GM21360 (cell line): Measurements from ENCODE around the gene AK2.
"Not testable (repeated sequence)": the region's sequence is repeated elsewhere in the genome, so short reads cannot be mapped to it uniquely, and the experiment has no call there.

ENCODE experiments used
- ATAC-seq: cut with Tn5 transposase; IDR thresholded peaks from one replicate; pipeline ENCODE4 v1.9.1; 2021; ENCODE audit warnings: mild to moderate bottlenecking, moderate library complexity; ENCODE audit not compliant: unreplicated experiment

AK2 gene

DNA sequence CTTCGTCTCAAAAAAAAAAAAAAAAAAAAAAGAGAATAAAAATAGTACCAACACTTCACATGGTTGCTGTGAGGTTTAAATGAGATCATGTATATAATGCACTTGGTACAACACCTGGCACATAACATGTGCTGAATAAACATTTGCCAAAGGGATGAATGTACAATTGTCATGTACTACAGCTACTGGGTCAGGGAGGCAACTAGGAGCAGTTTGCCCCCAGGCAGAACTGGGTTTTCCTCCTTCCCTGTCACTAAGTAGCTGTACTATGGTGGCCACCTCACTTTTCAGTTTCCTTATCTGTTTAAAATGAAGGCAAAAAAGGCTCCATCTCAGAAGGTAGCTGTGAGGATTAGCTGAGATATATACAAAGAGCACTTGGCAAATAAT lies 11.5 kb downstream of the AK2 start:
- ATAC-seq: no peak

- ATAC-seq: not testable (repeated sequence)
Observed at GRCh38 chr1:33024430-33025179, 12.1 kb downstream of the AK2 start.

GRCh38 chr1:33022650-33023200 lies 14.0 kb downstream of the AK2 start:
- no peak for ATAC-seq

- ATAC-seq: no peak
Observed at GRCh38 chr1:33021567-33022431, 14.9 kb downstream of the AK2 start.

- ATAC-seq: no peak
Observed at GRCh38 chr1:33018112-33018511, 18.6 kb downstream of the AK2 start.

DNA sequence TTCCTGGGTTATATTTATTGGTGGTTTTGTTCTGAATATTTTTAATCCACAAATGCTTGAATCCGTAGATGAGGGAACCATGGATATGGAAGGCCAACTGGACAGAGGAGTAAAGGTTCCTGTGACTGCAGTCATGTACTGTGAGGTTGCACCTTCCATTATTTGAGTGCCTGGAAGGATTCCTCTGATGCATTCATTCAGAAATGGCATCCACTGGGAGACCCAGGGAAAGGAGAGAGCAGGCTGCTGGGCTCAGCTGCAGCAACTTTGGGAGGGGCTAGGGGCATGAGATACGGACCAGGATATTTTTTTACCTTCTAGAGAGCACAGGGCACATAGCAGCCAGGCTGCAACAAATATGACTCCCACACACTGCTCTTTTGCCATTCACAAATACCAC lies 19.5 kb downstream of the AK2 start:
- ATAC-seq: no peak

DNA sequence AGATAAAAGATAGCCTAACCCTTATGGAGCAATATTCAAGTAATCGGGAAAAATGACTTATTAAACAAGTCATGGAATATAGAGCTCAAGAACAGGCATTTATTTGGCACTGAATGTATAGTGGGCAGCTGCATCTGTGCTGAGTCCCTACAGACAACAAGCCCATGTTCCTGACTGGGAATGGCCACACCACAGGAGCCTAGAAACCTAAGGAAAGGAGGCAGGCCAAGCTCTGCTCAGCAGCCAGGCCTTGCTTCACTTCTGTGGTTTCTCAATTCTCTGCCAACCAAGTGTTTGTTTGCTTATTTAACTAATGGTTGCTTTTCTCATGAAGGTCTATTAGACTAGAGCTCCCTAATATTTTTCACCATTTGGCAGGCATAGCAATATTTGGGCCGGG lies 21.5 kb downstream of the AK2 start:
- ATAC-seq: no peak

DNA sequence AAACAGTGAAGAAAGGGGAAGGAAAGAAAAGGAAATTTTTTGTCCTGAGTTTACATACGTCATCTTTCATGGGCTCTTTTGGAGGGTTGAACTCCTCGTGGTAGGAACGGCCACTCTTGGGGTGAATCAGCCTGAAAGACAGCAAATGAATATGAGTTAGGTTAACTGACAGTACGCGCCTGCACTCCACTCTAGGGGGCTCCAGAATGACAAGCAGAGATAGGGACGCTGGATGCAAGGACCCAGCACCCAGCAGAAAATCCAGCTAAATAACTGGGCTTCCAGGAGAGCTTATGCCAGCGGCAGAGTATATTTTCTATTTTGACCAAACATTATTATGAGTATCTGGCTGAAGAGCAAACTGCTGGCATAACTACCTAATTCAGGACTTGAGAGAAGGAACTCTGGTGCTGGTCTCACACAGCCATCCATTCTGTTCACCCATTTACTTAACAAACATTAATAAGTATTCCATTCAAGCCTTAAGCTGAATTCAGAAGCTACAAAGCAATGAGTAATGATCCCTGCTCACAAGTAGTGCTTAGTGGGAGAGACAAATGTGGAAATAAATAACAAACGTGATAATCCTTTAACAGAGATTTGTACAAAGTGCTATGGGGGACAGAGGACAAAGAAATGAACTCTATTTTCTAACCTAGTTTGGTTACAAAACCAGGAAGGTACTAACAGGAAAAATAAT lies 22.1 kb downstream of the AK2 start:
- ATAC-seq: no peak

GRCh38 chr1:33013791-33014190 lies 22.9 kb downstream of the AK2 start:
- ATAC-seq: no peak

- ATAC-seq: no peak
Observed at GRCh38 chr1:33012165-33012564, 24.5 kb downstream of the AK2 start.

DNA sequence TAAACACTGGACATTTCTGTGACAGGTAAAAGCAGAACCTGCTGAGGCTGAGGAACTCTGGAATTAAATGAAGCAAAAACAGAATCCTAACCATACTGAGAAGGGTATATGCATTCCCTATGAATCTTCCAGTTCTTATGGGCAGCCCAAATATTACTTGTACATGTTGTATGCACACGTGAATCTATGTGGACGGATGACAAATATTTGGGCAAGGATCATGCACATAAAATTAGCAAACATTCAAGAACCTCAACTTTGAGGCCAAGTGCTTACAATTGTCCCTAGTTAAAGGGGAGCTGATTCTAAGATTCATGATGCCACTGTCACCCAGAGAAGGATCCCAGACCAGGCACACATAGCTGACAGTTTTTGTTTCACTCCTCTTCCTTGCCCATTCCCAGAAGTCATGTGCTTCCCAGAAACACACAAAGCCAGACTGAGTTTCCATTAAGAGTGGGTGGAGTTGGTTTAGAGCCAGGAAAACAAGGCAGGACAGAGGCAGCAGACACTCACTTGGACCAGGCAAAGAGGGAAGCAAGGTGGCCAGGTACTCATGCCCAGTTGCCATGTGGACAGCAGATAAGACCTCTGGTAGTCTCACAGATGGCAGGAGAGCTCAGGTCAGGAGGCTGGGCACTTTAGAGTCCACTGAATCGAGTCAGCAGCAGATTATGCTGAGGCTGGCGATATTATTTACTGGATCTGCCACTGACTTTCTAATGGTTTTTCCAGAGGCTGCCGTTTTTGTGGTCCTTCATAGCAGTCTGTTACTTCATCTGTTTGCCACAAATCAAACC lies 25.6 kb downstream of the AK2 start:
- no peak for ATAC-seq

GRCh38 chr1:33009561-33009960 lies 27.1 kb downstream of the AK2 start:
- no peak for ATAC-seq

GRCh38 chr1:33008051-33008914 lies 28.4 kb downstream of the AK2 start:
- ATAC-seq: no peak

- no peak for ATAC-seq
Observed at GRCh38 chr1:33007190-33008050, 29.3 kb downstream of the AK2 start.

DNA sequence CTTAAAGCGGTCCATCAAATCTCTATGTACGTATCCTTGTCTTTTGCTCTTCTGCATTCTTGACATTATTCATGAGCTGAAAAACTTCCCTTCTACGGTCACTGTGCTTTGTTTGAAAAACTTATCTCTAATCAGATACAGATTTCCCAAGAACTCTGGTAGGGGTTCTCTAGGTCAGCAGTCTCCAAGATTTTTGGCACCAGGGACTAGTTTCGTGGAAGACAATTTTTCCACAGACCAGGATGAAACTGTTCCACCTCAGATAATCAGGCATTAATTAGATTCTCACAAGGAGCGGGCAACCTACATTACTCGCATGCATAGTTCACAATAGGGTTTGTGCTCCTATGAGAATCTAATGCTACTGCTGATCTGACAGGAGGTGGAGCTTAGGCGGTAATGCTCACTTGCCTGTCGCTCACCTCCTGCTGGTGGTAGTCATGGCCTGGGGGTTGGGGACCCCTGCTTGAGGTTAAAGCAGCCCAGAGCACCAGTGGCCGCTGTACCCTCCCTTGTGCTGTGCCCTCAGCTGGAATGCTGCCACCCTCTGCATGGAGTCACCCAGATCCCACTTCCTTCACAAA lies 30.8 kb downstream of the AK2 start:
- no peak for ATAC-seq

GRCh38 chr1:33005117-33005837 lies 31.4 kb downstream of the AK2 start:
- ATAC-seq: no peak

- ATAC-seq: no peak
Observed at GRCh38 chr1:33004613-33005012, 32.1 kb downstream of the AK2 start.

GRCh38 chr1:33003657-33004056 lies 33.0 kb downstream of the AK2 start:
- ATAC-seq: no peak
